DMS 273 treated with DMSO at 0.1 percent for 48 hours (cell line): ENCODE data around the gene SCN3A.

Experiments used
- DNase-seq: peaks from one replicate; lab custom pipeline; 2025; lab: John Stamatoyannopoulos, UW

SCN3A gene

DNA sequence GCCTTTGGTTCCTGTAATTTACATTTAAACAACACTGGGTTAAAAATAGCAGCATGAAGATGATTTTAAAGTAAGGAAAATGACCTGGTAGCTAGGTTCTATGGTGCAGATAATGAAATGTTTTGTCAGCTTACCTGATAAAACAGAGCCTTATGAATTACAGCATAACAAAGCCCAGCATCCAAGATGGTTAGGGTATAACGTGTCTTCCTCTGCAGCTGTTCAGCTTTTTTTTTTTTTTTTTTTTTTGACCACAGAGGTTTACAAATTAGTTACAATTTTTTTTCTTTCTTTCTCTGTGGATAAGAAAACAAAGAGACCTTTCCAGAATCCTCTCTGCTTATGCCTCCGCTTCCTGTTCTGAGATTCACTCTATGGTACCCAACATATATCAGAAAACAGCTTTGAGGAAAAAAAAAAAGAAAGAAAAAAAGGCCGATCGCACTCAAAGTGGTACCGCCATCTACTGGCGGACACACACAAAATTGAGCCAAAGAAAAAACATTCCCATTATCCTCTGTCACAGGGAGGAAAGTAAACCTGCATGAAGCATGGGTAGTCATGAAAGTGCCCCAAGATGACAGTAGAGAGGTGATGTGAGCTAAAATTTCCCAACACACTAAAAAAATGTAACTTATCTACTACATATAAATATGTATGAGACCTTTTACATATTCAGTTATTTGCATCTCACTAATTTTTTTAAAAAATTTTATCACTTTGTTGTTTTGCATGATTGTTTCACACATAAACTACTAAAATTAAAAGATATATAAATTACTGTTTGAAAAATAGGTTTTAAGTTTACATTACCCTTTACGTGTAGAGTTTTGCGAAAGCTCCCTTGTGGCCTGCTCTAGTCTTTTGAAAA is at the start of gene SCN3A:
SCN3A (minus strand) TSS at position 362 of the 871 bp plus-strand sequence. CDS start 27,656 bp downstream, outside the sequence.
- DNase-seq, result no peak

DNA sequence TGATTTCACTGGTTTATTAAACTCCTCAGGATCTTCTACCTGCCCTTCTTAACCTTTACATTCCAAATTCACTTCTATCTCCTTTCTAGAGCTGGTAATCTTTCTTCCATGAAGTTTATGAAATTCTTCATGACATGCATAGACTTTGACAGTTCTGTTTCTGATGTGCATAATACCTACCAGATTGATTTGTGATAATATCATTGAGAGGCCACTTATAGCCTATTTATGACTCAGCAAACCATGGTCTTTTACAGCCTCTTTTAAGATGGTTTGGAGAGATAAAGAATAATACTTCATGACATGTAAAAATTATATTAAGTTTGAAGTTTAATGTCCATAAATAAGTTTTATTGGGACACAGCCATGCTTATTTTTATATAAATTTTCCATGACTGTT is 49.3 kb upstream of the SCN3A start:
- no peak for DNase-seq

DNA sequence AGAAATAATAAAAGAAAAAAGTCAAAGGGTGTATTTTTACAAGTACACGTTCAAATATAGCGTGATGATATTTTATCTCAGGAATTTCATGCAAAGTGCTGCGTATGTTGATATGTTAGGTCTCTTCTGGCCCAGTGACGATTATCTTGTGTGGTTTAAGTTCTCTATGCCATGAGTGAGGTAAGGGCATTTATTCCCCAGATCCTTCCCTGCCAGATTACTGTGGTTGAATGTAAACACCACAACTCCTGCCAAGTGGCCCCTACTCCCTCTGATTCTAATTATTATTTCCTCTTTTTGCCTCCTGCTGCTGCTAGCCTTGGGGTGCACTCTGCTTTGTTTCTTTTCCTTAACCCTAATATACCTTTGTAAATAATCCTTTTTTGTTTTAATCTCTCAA is 47.5 kb upstream of the SCN3A start:
- DNase-seq, result no peak

DNA sequence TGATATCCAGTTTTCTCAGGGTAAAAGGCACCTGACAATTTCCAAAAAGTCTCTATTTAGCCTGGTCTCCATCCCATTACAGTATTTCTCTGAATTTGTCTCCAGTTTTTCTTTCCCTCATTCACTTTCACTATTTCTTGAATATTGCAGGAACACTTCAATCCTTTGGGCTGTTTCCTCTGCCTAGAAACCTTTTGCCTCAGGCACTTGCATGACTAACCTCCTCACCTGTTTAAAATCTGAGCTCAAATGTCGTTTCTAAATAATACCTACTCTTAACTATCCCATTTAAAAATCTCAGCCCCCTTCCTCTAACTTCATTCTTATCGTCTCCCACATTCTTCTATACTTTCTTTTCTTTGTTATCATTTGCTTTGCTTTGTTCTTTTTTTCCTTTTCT is 44.4 kb upstream of the SCN3A start:
- no peak for DNase-seq

DNA sequence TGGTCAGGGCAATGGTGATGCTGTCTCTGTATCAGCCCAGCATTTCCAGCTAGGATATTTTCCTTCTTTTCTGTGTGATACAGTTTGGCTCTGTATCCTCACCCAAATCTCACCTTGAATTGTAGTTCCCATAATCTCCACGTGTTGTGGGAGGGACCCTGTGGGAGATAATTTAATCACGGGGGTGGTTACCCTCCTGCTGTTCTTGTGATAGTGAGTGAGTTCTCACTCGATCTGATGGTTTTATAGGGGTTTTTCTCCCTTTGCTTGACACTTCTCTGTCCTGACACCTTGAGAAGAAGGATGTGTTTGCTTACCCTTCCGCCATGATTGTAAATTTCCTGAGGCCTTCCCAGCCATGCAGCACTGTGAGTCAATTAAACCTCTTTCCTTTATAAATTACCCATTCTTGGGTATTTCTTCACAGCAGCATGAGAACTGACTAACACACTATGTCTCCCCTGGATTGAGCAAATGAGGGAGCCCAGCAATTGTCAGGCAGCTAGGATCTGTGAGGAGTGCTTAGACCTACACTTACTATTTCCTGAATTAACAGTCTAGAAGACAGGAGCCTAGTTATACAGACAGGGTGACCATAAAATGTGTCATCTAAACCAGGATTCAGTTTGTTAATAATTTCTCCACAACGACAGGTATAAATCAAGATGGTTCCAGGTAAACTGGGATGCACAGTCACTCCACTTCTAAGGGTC is 41.4 kb upstream of the SCN3A start:
- no peak for DNase-seq

DNA sequence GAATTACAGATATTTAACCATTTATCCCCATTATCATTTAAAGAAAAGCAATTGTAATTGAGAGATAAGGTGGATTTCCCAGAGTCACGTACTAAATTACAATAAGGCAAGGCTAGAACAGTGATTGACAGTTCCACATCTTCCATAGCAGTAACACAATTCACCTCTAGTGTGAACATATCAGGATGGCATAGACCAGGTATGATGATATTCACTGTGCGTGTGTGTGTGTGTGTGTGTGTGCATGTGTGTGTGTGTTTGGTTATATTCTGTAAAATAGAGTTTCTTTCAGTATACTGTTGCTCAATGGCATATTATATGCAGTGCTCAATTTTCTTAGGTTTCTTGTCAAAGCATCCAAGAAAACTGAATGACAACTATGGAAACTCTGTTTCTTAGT is 37.1 kb upstream of the SCN3A start:
- DNase-seq, result no peak

DNA sequence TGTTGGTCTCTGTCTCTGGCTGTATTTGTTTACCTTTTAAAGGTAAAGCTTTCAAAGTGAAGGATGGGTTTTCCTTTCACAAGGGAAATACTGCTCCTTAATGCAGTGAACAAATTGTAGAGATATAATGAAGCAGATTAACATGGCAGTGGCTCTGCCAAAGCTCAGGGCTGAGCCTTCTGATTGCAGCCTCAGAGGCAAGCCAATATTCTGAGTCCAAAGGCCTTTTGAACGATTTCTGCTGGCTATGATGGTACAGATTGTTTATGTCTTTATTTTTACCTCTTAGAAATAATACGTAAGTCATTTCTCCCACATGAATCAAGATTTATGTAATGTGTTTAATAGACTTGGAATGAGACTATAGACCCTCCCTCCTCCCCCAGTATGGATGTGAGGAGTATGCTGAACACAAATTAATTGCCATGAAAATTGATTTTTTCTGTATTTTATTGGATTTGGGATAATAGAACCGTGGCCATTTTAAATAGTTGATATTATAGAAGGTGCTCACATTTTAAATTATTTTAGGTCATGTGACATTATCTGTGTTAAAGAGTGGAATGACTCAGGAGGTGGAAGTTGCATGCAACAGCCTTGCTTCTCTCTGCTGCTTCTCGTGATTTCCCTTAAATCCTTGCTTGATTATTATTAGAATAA is 36.1 kb upstream of the SCN3A start:
- DNase-seq, result no peak

DNA sequence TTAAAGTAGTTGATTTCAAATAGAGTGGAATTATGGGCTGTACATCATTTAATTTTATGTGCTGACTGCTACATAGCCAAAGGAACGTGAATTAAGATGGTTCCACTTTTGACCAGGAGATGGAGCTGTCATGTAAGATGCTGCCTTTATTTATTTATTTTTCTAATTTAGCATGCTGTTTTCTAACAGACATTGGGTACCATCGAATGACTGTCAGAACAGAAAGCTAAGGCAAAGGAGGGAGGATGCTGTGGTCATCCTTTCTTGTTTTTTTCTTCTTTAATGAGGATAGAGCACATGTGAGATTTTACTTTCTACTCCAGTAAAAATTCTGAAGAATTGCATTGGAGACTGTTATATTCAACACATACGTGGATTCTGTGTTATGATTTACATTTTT is 35.4 kb upstream of the SCN3A start, which contains the start of gene SCN2A:
SCN2A (plus strand) TSS at position 185 of the 400 bp plus-strand sequence. CDS start 56,410 bp downstream, outside the sequence.
- peak; percentile 51 for DNase-seq

DNA sequence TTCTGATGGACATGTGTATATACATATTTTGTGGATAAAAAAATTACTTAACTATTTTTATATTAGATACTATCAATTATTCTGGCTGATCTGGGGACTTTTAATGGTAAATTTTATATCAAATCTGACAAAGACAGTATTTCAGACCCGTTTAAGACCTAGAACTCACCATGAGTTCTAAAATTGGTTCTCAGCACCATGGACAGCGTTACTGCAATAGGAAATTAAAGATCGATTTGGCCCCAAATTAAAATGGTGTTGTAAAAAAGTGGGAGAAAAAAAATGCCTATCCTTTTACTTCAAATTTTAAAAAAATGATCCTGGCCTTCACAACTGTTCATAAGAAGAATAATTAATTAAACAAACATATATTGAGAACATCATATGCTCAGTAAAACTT is 34.4 kb upstream of the SCN3A start:
- DNase-seq, result no peak

DNA sequence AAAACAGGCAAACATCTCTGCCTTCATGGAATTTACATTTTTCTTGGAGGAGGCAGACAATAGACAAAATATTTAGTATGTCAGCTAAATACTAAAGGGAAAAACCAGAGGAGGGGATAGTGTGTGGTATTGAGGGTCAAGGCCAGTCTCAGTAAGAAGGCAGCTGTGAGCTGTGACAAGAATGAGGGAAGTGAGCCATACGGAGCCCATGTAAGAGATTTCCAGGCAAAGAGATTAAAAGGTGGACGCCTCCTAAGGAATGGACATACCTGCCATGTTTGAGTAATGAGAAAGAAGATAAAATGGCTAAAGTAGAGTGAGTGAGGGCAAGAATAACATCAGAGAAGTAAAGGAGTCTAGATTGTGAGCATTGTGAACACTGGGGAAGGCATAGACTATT is 33.2 kb upstream of the SCN3A start:
- no peak for DNase-seq

DNA sequence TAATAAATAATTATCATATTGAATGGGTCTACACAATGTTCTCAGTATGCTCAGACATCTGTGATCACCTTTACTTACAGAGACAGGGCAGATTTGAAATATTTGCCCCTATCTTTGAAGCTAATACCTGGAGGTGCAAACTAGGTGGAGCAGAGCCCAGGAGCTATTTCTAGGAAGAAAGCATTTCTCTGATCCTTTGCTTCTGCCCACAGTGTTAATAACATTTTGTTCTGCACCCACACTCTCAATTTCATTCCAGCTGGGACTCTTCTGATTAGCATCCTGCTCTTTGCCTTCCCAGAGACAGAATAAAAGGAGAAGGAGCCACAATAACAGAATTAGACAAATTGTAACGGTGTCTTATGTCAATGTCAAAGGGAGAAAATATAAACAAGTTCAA is 23.7 kb upstream of the SCN3A start:
- no peak for DNase-seq

DNA sequence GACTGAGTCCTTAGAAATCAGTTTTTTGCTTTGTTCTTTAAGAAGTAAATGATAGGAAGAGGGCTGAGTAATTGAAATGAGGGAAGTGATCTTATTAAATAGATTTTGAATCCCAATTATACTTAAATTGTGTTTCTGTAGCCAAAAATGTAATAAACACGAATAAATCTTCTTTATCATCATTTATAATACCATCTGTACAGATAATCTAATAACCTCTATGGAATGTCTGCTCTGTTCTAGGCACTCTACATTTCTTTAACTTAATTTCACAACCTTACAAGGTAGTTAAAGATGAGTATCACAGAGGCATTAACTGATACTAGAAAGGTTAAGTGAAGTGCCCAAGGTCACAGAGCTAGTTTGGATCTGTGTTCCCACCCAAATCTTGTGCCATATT is 21.1 kb upstream of the SCN3A start:
- DNase-seq, result no peak

DNA sequence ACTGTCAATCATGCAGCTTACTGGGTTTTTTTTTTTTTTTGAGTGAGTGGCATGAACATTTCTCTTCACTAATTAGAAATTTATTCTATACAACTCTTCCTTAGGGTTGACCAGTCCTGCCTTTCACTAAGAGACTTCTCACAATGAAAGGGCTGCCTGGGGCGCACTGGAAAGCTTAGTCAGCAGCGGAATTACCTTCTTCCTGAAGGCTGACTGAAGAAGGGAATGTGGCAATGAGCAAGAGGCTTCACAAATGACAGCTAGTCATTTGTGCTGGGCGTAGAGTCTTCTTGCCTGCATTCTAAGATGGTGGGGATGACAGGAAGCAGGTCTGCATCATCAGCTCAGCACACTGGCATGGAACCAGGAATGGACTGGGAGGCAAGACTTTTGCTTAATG is 15.6 kb upstream of the SCN3A start:
- no peak for DNase-seq

DNA sequence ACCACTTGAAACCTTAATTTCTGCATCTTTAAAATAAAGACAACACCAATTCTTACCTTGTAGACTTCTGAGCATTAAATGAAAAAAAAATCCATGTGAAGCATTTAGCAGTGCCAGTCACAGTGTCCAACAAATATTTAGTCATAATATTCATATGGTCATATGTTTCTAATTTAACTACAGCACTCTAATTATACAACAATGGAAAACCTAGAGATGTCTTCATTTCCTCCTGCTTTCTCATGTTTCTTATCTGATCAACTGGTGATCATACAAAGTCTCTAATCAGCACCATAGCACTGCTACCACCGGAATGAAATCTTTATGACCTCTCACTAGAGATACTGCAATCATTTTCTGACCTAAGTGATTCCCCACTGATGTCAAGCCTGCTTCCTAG is 10.2 kb upstream of the SCN3A start:
- no peak for DNase-seq

DNA sequence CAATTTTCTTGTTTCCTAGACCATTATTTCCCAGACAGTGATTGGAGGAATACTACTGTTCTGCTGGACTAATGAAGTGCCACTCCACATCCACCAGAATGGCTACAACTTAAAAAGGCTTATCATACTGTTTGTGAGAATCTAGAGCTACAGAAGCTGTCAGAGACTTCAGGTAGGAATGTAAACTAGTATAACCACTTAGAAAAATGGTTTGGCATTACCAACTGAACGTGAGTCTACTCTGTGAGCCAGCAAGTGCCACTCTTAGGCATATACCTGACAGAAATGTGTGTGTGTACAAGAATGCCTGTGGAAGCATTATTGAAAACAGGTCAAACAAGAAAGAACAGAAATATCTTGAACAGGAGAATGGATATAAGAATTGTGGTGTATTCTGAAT is 4.2 kb upstream of the SCN3A start:
- no peak for DNase-seq

DNA sequence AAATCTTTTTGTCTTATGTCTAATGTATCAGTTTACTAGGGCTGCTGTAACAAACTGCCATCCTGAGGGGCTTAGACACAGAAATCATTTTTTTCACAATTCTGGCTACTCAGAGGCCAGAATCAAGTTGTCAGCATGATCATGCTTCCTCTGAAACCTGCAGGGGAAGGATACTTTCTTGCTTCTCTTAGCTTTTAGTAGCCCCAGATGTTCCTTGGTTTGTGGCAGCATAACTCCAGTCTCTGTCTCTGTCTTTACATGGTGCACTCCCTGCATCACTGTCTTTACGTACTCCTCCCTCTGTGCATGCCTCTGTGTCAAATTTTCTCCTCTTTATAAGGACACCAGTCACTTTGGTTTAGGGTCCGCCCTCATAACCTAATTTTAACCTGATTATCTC is 2.0 kb upstream of the SCN3A start:
- no peak for DNase-seq

DNA sequence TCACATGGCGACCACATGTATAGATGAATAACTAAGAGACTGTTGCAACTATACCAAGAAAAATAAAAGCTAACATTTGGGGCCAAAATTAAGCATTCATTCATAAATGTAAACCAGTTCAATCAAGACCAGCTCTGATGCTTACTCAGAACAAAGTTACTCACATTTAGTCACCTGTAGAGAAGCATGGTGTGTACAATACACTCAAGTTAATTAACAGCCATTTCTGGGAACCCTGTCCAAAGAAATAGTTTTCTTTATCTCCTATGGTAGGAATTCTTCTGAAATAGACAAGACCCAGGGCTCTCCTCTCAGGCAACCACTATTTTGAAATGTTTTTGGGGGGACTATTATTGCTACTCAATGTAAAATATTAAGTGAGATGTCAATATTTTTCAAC is 1.6 kb downstream of the SCN3A start:
- DNase-seq, result no peak

DNA sequence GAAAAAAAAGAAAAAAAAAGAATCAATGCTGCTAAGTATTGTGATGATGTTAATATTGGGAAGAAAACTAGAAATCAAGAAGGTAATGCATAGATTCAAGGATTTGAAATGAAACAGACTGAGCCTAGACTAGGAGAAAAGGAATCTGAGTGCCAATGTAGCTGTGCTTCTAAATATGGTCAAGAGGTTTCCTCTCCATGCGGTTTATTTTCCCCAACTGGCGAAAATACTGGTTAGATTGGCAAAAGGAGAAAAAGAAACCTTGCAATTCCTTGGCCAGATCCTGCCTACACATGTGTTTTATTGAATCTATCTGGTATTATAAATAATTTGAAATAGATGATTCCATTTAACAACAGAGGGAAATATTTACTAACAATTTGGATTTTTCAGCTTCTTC is 5.7 kb downstream of the SCN3A start:
- no peak for DNase-seq

DNA sequence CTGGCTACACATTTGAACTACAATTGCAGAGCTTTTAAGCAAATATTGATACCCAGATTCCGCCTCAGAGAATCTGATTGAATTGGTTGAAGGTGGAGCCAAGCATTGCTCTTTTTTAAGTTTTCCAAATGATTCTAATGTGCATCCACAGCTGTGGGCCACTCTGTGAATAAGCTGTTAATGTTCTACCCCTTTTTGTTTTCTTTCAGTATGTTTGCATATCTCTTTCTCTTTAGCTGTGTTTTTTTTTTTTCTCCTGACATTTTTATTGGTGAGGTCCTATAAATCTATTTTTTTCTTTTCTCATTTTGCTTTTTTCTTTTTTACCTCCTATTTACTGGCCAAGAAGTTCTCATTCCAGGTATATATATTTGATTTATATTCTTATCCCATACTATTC is 6.5 kb downstream of the SCN3A start:
- DNase-seq, result no peak

DNA sequence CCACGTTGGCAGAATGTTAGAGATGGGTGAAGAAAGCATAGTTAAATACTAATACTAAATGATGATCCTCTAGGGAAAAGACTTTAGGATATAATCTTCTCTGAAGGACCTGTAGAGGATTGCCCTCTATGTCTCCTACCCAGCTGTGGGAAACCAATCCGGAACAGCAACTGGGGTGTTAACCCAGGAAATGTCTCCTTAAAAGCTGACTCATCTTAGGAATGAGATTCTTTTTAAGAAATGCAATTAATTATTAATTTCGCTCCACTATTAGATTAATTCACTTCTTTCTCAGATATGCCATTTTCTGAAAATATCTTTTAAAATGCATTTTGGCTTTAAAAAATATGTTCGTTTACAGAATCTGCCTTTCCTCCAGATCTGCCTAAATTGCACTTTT is 7.4 kb downstream of the SCN3A start:
- DNase-seq, result no peak

DNA sequence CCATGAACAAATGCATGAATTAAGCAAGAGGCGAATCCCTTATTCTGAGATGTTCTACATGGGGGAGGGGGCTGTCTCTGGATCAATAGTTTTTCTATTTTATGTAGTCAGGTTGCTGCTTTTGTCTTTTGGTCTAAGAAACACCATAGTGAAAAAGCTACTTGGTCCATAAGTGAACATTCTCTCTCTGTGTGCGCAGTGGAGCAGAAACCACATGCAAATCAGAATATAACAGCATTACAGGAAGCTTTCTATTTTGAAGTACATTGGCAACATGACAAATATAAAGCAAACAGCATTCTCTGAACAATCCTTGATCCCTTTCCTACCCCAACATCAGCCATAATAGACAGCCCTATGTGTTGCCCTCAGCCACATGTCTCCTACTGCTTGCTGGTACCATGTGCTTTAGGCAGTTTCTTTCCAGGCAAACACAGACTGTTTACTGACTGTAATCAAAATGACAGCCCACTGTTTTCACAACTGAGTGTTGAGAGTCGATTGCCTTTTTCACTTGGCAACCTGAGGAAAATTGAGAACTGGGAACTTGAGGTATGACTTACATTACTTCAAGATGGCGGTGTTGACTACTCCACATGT is 10.6 kb downstream of the SCN3A start:
- no peak for DNase-seq

DNA sequence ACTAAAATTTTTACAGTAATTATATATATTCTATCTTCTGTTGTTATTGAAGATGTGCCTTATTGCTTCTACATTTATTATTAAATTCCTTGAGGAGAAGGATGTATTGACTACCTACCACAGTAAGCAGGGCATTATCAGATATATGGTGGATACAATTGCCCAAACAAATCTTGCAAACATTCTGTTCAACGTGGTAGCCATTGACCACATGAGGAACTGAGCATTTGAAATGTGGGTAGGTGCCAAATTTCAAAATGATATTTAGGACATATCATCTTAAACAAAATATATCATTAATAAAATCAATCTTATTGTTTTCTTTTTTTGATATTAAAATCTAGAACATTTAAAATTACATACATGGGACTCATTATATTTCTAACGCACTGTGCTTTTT is 11.1 kb downstream of the SCN3A start:
- DNase-seq, result no peak
